Activated CD8-positive, alpha-beta memory T cell treated with anti-CD3 and anti-CD28 coated beads for 1 hour (primary cell): ENCODE measurements around the gene TNIK.

ENCODE experiments used
- DNase-seq, 2 donors: peaks; one replicate each; pipeline ENCODE4 v3.0.0-alpha.2; 2020; ENCODE audit warnings: low read depth in 1 of 2; ENCODE audit errors: extremely low read depth in 1 of 2

The TNIK gene

DNA sequence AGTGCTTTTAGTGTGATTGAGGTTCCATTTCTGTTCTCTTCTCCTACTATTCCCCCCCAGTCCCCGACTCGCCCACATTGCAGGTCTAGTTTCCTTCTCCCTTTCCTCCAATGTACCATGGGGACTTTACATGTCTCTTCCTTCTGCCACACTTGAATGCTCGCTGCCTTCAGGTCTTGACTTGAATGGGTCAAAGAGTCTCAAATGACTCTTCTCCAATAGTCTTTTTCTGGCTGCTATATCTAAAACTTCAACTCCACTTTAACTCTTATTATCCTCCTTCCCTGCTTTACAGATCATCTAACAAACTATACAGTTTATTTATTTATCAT is 219.7 kb downstream of the TNIK start:
- no peak for DNase-seq

DNA sequence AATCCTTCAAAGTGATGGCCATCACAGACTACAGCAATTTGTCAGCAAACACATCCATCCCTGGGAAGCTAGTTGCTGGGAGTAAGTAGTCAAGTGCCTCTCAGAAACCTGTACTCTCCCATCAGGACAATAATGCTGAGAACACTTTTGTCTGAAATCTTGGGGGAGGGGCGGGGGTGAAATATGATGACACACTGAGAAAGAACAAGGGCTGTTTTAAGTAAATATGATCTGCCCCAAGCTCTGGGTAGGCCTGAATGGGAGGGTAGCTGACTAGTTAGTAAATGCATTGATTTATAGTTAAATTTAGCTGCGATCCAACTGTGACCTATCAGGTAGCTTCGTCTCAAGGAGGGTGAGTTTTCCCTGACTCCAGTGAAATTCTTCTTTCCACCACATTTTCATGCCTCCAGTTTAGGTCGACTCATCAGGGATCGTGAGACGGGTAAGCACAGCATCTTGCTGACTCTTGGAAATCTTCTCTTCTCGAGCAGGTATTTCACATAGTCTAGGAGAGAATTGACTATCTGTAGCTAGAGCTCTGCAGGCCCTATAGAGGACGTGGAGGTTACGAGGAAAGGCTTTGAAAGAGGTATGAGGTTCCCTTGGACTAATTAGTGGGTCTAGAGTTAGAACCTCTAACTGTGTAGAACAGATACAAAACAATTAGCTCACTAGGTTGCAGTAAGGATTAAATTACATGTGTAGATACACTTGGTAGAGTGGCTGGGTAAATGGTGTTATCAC is 220.3 kb downstream of the TNIK start:
- DNase-seq = no peak

DNA sequence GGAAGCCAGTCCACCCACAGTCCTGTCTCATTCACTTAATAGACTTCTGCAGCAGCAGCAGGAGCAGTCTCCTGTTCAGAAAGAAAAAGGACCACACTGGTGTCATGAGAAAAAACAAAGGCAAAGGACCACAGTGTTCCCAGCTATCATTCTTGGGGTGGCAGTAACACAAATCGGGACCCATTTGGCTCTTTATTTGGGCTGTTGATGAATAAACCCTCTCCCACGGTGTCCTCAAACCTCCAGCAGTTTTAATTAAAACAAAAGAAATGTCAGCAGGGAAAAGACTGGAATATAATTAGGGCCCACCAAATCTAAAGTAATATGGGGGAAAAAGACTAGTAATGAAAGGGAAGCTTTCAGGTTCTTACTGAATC is 223.2 kb downstream of the TNIK start:
- no peak for DNase-seq

DNA sequence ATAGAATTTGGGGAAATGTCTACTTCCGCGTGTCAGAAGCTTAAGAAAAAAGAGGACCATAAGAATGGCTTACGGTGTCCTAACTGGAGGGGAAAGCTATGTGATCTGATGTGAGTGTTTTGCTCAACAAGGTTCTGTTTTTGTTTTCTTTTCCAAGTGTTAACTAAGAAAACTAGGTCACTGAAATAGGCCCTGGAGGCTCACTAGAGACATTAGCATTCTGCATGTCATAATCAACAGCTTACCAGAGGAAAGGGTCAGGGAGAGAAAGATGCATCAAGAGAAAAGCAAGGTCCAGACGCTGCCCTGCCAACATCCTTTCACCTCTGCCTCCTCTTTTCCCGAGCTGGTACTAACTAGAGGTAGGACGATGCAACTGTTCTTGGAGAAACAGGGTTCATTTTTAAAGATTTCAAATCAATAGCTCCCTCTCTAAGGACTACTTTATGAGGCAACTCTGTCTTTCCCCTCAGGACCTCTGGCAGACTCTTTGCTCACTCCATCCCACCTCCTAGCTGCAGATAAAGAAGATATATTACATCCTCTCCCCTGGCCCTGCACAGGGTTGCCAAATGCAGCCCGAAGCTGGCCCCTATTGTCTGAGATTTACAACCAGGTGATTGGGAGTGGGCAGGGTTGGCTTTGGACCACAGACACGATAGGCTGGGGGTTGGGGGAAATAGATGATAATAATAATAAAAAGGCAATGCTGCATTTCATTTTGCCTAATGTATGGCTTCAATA is 223.8 kb downstream of the TNIK start:
- DNase-seq = no peak

DNA sequence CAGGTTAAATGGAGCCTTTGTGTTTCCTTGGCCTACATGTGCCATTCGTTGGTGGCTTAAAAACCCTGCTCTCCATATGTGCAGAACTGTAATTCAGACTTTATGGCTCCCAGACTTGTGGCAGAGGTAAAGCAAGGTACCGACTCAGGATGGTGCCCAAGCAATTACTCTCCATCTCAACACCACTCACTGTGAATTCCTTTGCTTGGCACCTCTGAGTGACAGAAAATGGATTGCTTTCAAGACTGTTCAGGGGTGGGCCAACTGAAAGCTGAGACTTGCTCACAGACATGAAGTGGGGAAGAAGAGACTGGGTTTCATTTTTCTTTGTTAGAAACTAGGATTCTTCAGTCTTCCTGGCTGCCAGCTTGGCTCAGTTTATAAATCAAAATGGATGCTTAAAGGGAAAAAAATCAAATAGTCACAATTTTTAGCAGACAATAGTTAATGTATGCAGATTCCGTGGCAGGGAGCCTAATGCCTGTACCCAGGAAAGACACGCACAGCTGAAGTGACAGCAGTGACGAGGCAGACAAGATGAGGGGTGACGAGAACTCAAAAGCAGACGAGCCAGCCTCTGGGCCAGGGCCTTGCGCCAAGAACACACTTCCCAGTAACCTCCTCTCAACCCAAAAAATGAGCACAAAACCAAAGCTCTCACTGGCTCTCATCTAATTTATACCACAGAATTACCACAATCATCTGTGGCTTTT is 225.8 kb downstream of the TNIK start:
- no peak for DNase-seq

DNA sequence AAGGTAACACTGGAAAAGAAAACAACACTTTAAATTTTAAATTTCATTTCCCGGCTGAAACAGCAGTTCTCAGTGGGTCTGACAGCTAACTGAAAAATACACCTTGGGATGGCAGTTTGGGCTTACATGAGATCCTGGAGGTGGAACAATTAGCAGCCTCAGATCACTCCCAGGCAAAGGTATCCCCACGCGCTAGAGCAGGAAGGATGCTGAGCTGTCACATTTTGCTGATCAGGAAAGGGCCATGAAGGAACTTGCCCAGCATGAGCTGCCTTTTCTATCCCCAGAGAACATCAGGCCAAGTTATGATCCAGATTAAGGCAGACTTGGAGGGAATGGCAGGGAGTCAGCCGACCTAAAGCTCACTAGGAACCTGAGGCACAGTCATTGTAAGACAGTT is 228.8 kb downstream of the TNIK start:
- DNase-seq = no peak

DNA sequence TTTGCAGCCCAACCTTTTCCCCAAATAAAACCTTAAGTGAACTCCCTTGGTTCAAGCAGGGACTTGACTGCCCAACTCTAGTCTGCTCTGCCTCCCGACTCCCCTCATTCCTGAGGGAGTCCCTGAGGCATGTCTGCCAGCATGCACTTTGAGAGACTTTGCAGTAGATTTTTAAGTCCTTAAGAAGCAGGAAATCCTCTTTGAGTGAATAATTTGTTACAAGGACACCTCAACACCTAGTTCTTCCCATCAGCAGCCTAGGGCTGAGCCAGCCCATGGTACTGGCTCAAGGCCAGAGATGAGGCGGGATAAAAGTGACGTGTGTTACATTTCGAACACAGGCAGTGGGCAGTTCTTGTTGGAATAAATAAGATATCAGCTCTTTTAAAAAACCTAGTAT is 229.3 kb downstream of the TNIK start:
- no peak for DNase-seq

DNA sequence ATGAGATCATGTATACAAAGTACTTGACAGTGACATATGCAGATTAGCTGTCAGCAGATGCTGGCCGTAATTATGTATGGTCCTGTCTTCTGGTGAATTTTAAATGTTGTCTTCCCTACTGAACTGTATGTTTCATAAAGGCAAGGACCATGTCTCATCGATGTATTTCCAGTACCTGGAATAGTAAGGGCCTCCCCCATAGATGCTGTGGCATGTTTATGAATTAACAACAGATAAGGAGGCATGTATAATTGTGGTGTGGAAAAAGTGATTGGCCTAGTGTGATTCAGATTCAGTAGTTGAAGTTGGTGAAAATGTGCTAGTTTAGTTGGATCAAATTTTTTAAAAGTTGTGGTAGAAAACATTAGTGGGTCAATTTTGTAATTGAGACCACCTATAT is 231.0 kb downstream of the TNIK start:
- DNase-seq = no peak

DNA sequence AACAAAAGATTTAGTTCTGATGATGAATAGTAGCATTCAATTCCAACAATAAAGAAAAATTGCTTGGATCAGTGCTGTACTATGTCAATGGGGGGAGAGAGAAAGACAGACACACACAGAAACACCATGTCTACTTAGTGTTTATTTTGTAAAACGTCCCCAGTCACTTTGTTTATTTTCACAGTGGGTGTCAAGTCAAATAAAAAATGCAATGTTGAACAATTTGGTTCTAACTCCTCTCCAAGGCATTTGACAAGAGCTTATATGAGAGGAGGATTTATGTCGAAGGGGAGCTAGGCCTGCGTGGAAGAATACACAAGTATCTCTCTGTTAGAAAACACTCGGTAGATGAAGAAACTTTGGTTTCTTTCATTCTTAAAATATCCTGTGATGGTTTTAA is 232.0 kb downstream of the TNIK start:
- no peak for DNase-seq

DNA sequence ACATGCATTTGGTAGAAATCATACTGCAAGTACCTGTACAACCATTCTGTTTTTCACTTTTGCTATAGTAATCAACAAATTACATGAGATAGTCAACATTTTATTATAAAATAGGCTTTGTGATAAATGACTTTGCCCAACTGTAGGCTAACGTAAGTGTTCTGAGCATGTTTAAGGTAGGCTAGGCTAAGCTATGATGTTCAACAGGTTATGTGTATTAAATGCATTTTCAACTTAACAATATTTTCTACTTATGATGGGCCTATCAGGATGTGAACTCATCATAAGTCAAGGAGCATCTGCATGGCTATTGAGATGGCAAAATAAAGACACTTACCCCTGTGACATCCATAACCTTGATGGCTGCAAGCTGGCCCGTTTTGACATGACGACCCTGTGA is 232.4 kb downstream of the TNIK start:
- DNase-seq = no peak

DNA sequence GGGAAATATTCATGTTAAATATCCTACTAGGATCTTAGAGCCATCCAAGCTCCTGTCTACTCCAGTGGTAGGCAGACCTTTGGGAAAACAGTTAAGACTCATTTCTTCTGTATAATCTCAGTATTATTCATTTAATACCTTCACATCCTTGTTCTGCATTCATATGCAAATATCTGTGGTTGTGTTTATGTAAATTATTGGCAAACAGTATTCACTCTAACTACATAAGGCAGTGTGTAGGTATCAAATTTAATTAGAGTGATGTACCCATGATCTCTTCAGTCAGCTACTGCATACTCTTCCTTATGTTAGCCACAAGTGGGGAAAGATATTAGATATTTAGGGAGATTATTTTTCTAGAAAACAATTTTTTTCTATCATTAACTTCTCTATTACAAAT is 232.8 kb downstream of the TNIK start:
- no peak for DNase-seq

DNA sequence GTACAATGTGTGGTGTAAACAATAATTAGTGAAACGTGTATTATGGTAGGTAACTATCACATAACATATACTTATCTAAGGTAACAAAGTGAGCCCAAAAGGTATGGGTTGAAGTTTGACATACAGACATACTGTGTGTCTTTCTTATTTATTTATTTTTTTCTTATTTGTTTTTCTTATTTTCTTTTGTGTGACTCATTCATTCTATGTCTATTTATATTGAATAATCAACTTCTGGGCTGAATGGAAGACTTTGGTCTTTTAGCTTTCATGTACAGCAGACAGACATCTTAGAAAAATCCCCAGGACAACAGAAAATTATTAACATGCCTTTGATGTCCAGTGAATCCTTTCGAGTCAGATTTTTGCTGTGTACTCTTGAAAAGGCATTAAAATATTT is 233.4 kb downstream of the TNIK start:
- no peak for DNase-seq

DNA sequence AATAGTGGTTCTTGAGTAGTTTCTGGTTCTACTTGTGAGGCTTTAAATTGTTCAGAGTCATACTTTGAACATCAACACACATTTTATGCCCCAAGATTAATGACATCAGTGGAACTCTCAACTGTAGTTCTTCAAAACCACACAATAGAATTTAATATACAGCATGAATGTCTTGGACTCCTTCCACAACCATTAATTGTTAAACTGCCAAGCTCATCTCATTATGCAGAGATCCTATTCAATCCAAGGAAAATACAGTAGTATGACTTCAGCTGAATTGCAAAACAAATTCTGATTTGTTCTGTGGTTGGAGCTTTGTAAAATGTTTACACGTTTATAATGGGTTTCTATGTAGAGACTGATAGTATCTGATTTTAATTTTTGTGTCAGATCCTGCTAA is 234.5 kb downstream of the TNIK start:
- DNase-seq = no peak

DNA sequence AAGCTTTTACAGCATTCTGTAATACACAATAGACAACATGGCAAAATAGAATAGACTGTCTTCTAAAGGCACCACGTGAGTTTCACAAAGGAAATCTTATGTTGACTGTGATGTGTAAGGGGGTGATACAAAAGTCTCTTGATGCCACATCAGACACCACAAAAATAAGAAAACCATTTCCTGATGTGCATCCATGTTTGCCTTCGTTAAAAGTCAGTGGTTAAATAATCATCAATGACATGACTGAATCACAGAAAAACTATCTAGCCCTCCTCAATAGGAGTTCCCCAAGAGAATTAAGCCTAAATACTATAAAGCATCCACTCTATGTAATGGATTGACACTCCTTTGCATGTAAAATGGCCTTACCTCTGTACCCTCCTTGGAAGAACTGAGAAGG is 235.0 kb downstream of the TNIK start:
- DNase-seq = no peak

DNA sequence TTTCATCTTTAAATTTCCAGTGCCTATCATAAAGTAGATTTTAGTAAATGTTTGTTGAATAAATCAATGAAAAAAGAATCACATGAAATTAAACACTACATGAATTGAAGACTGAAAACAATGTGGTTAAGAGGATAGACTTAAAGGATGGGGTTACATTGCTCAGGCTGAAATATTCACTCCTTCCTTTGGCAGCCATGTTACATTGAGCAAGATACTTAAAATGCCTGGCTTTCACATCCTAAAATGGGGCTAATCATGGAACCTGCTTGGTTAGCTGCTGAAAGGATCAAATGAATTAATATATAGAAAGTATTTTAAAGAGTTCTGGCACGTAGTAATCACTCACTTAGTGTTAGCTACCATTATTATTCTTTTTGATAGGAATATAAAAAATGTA is 236.8 kb downstream of the TNIK start:
- DNase-seq = no peak

DNA sequence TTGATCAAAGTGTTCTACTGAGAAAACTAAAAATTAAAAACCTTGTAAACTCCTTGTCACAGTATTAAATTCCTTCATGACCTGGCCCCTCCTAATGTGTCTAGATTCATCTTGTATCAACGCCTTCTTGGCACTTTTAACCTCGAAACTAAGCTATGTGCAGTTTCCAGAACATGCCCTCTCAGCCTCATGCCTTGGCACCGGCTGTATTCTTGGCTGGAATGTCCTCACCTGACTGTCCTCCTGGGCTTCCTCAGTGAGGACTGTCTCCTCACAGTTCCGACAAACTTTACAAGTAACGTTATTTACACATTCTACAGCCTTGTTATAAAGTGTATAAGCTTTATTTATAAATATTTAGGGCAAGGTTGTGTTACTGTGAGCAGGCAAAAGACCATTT is 237.2 kb downstream of the TNIK start:
- DNase-seq = no peak

DNA sequence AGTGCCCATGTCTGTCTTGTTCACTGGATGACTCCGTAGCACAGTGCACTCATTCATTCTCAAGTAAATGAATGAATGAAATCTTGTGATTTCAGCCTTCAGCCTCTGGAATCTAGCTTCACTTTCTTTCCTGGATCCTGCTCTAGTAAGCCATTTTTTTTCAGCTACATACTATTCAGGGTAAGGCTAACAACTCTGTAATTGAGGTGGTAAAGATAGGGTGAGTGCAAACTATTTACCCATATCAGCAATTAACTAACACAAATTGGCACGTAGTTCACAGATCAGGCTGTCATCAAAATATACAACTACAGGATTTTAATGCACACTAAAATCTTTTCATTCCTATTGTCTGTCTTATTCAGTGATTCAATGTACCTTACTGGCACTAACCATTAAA is 238.6 kb downstream of the TNIK start:
- no peak for DNase-seq

DNA sequence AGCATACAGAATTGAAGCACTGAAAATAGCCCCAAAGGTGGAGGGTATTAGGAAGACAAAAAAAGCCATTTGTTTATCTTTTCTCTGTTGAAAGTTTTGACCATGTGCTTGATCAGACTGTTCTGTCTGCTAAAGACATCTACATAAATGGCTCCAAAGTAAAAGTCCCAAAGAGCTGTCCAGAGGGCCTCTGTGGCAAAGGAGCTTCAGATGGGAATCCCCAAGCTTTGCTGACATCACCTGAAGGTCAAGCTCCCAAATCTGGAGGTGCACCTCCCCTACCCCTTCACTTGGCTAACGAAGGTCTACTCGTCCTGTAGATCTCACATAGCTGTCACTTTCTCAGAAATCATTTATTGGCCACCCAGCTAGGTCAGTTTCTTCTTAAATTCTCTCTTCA is 239.1 kb downstream of the TNIK start:
- DNase-seq = no peak

DNA sequence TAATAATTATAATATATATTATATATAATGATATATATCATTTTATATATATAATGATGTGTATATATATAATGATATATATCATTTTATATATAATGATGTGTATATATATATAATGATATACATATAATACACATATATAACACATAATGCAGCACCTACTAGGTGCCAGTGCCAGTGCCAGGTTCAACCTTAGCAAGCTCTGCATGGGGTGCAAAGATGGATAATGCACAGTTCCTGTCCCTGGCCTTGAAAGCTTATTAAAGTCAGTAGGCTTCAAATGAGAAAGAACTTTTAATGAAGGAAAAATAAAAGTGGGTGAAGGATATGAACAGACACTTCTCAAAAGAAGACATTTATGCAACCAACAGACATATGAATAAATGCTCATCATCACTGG is 240.9 kb downstream of the TNIK start:
- DNase-seq = no peak

DNA sequence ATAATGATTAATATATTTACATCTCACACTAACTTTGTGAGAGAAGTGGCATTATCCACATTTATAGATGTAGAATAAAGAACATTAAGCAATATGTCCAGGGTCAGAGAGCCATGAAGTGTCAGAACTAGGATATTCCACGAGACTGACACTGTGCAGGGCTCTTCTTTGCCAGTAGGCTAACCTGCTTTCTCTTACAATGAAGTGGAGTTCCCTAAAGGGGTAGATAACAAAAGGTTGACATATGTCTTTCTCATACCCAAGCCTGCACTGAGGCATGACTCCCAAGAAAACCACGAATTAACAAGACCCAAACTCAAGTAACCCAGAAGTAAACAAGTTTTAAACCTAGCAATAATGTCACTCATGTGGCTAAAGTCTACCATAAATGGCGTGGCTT is 242.1 kb downstream of the TNIK start:
- DNase-seq = no peak

DNA sequence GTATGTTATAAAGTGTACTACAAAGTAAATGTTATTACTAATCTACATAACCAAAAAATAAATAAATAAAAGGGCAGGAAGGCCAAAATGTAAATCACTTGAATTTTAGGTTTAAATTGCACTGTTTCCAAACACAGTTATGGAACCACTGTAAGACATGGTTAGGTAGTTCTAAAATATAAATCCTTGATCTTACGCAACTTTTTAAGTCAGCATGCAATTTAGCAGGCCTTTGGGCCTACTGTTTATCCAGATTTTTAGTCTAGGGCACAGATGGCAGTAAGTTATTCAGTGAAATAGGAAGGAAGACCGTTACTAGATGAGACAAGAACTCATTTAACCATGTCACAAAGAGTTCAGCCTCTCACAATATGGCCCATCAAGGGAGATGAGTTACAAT is 246.3 kb downstream of the TNIK start:
- DNase-seq = no peak

DNA sequence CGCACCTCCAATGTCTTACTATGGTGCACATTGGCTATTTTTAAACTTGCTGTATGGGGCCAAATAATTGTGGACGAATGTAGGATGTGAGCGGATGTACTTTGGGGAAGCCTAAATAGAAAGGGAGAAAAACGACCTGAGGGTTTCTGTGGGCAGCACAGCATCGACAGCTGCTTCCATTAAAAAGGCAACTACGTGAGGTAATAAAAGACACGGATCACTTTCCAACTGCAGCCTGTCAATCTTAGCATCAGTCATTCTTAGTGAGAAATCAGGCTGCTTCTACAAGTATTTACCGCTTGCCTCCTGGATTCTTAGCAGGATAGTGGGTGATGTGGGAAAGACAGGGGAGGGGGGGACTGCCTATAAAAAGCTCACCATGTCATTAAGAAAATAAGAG is 247.0 kb downstream of the TNIK start:
- no peak for DNase-seq
